ENCODE data around the gene ORAI2. TPM values are rescaled to one million over a fixed set of nuclear protein-coding genes. Genes with fewer than 3 reads are reported as not detected.

ORAI2 gene
- total and polyA plus RNA-seq, 2 of the 4 experiments (the other 2 are of a cell fraction): 52.0 to 58.3 TPM

GRCh38 chr7:102403563-102403962, 29.8 kb upstream of the ORAI2 start:
- no peak overlapping the region for H3K4me2 ChIP-seq (ENCODE audit: low read depth, low read length)
- intact Hi-C loops (cut with micrococcal nuclease) (no loop called here), in situ Hi-C loops (cut with MboI; ENCODE audit: low sequenced_read_pairs) (no loop called here), dilution Hi-C loops (cut with HindIII; ENCODE audit: low sequenced_read_pairs, unreplicated experiment) (no loop called here)
- H3K9me1 ChIP-seq (ENCODE audit: insufficient read depth, low read length): no peaks in the 10 kb centered on the region
- H4K5ac ChIP-seq (ENCODE audit: low read depth, low read length): no peak overlapping the region
- 100% methylated on average over 2 of the region's 3 CpGs; no CpG with 5 or more reads in 1 of the 2 experiments for WGBS, 2 experiments (ENCODE audit: extremely low coverage in 2 of 2, insufficient read length in 1 of 2)
- no peaks in the 10 kb centered on the region for H3K4me1 ChIP-seq (ENCODE audit: control insufficient read depth, insufficient read depth, low read length)
- H3K36me3 ChIP-seq (ENCODE audit: control insufficient read depth, insufficient read depth, low read length): peaks cover 60% of the 10 kb centered on the region
- H3K9me3 ChIP-seq (ENCODE audit: control insufficient read depth, insufficient read depth, low read length): no peaks in the 10 kb centered on the region
- H3K56ac ChIP-seq (ENCODE audit: extremely low read depth, insufficient read depth, low read length): no peak overlapping the region
- H4K8ac ChIP-seq (ENCODE audit: low read depth in 2 of 2, low read length in 2 of 2): no peak overlapping the region
- DNase-seq: no peak
- no peak overlapping the region for H3K23ac ChIP-seq (ENCODE audit: low read depth, low read length)
- H4K91ac ChIP-seq (ENCODE audit: insufficient read depth, low read depth, low read length): no peak overlapping the region
- H2AK5ac ChIP-seq (ENCODE audit: low read depth, low read length): no peak overlapping the region
- no peak overlapping the region for H2BK120ac ChIP-seq (ENCODE audit: low read depth, low read length)
- H2BK15ac ChIP-seq (ENCODE audit: low read depth, low read length): no peak overlapping the region
- POLR2A ChIA-PET (ENCODE audit: unreplicated experiment): no interaction called here
- no peak overlapping the region for H3K27ac ChIP-seq (ENCODE audit: insufficient read depth, low read length)
- H2AK9ac ChIP-seq (replicated peaks; ENCODE audit: low read depth, low read length, poor library complexity): no peak overlapping the region
- H2BK20ac ChIP-seq (ENCODE audit: low read depth, low read length): no peak overlapping the region
- H3K9ac ChIP-seq (ENCODE audit: low read depth, low read length): no peak overlapping the region
- H3K14ac ChIP-seq (replicated peaks; ENCODE audit: low read depth, low read length): no peak overlapping the region
- no TSS peak for BruUV-seq (replicated peaks)
- no peak overlapping the region for H3K18ac ChIP-seq (ENCODE audit: low read depth, low read length)
- H2AFZ ChIP-seq (replicated peaks; ENCODE audit: low read length, poor library complexity): no peak overlapping the region
- no peak overlapping the region for H3K4ac ChIP-seq (ENCODE audit: low read depth, low read length)
- peaks cover 19 to 25% of the 10 kb centered on the region in 2 experiments for H3K79me1 ChIP-seq (ENCODE audit: low read depth in 1 of 2, low read length in 2 of 2)
- no peak for ATAC-seq (ENCODE audit: low read depth)
- H4K20me1 ChIP-seq (ENCODE audit: insufficient read depth, low read length): no peaks in the 10 kb centered on the region
- H2BK5ac ChIP-seq (ENCODE audit: low read depth, low read length, poor library complexity, severe bottlenecking): no peak overlapping the region
- CTCF ChIA-PET: interaction anchor here (1.4 kb wide), 1 partner anchor 9 kb away, joined by 5 read pairs; no protein-coding TSS in a partner anchor
- TF ChIP-seq FOS (IDR thresholded peaks at IDR 0.05; ENCODE audit: low read depth, low read length) (no peak), CEBPB (IDR thresholded peaks at IDR 0.05; ENCODE audit: low read depth, low read length) (no peak), MXI1 (IDR thresholded peaks at IDR 0.05; ENCODE audit: borderline replicate concordance, low read depth, low read length) (no peak), CTCF (conservative IDR thresholded peaks at IDR 0.05; ENCODE audit: low read depth, low read length) (no peak), MAZ (IDR thresholded peaks at IDR 0.05; ENCODE audit: borderline replicate concordance, low read depth, low read length) (no peak), SMC3 (IDR thresholded peaks at IDR 0.05; ENCODE audit: low read depth, low read length) (no peak), ELK1 (IDR thresholded peaks at IDR 0.05; ENCODE audit: borderline replicate concordance, low read depth, low read length) (no peak), RAD21 (IDR thresholded peaks at IDR 0.05; ENCODE audit: low read length) (no peak), CHD1 (IDR thresholded peaks at IDR 0.05; ENCODE audit: low read depth, low read length) (no peak), RFX5 (IDR thresholded peaks at IDR 0.05; ENCODE audit: low read depth, low read length) (no peak), POLR2A (IDR thresholded peaks at IDR 0.05; ENCODE audit: low read depth, low read length) (no peak), MAFK (IDR thresholded peaks at IDR 0.05; ENCODE audit: low read depth, low read length) (no peak), NFE2L2 (IDR thresholded peaks at IDR 0.05; ENCODE audit: low read depth, low read length) (no peak)
- H3K27me3 ChIP-seq (ENCODE audit: control insufficient read depth, insufficient read depth, low read length): no peaks in the 10 kb centered on the region
- no peak overlapping the region for H3K4me3 ChIP-seq (ENCODE audit: insufficient read depth, low read depth, low read length)

Data from IMR-90 (cell line).